Esophagus muscularis mucosa (tissue), 4 donors: Measurements from ENCODE around the gene VDAC2. TPM values are rescaled to one million over a fixed set of nuclear protein-coding genes. Genes with fewer than 3 reads are reported as not detected.
A peak's percentile ranks its signal among the peaks of the same experiment; 100 is the strongest.

Experiments
- DNase-seq: peaks from one replicate; pipeline ENCODE4 v3.0.0-alpha.2; 2017; ENCODE audit errors: extremely low spot score
- H3K27ac ChIP-seq, 4 donors: fragments of 200-600 bp; sonication (generic); replicated peaks in 1 of 4; 1 replicate in 3 of 4; 2 replicates in 1 of 4; pipeline ENCODE4 v1.5.1; 2016 to 2019; ENCODE audit warnings: mild to moderate bottlenecking in 1 of 4
- H3K27me3 ChIP-seq, 4 donors: fragments of 200-600 bp; sonication (generic); one replicate each; pipeline versions ENCODE4 v1.5.1 to v1.6.0; 2016 to 2019
- H3K36me3 ChIP-seq, 4 donors: fragments of 200-600 bp; sonication (generic); one replicate each; pipeline ENCODE4 v1.5.1; 2016 to 2019
- H3K4me1 ChIP-seq, 4 donors: fragments of 200-600 bp; sonication (generic); one replicate each; pipeline ENCODE4 v1.5.1; 2016 to 2019
- H3K4me3 ChIP-seq, 4 donors: fragments of 200-600 bp; sonication (generic); 1 replicate in 2 of 4; 2 replicates in 2 of 4; pipeline ENCODE4 v1.5.1; 2016 to 2019; ENCODE audit warnings: mild to moderate bottlenecking in 4 of 4, moderate library complexity in 1 of 4
- H3K9me3 ChIP-seq, 4 donors: fragments of 200-600 bp; sonication (generic); 1 replicate in 3 of 4; 2 replicates in 1 of 4; pipeline ENCODE4 v1.5.1; 2016 to 2019
- CTCF ChIP-seq, 3 experiments: fragments of 200-600 bp in 2 of 3; fragments of 450-650 bp in 1 of 3; sonication (generic) in 2 of 3; IDR thresholded peaks; one replicate each; pipeline ENCODE4 v1.5.1; 2017 to 2019; ENCODE audit warnings: antibody characterized with exemption in 3 of 3, mild to moderate bottlenecking in 2 of 3, moderate library complexity in 1 of 3
- EP300 ChIP-seq: sonication (generic); formaldehyde crosslinking; IDR thresholded peaks from one replicate; pipeline ENCODE4 v1.6.1; 2017; ENCODE audit warnings: antibody characterized with exemption
- POLR2A ChIP-seq: fragments of 450-650 bp; IDR thresholded peaks from one replicate; pipeline ENCODE4 v1.6.1; 2017; ENCODE audit warnings: antibody characterized with exemption, moderate library complexity, mild to moderate bottlenecking, low read depth
- POLR2AphosphoS5 ChIP-seq, 2 donors: sonication (generic); formaldehyde crosslinking; IDR thresholded peaks; one replicate each; pipeline ENCODE4 v1.6.1; 2017; ENCODE audit warnings: antibody characterized with exemption in 2 of 2
- WGBS: methylation state at CpG from one replicate; pipeline ENCODE4 v1.1.5; 2018; 5-methylcytosine and 5-hydroxymethylcytosine counted together
- intact Hi-C: fragments of 100-400 bp; cut with DNase I; formaldehyde crosslinking; loops from one replicate; pipeline ENCODE4 v1.15.1; 2023
- total RNA-seq, 4 donors: library from RNA; depleted of rRNA; stranded (reverse); fragments of >200 nt; gene quantifications; one replicate each; pipeline versions ENCODE4 v1.1.0 to v1.2.1, GENCODE V29; 2016

The VDAC2 gene
- total RNA-seq, 4 donors from 2014 or later = 194 to 260 (median 234) TPM

GRCh38 chr10:75234017-75234682, 23.6 kb downstream of the VDAC2 start:
- peak; percentile 98 for DNase-seq
- 7% methylated on average over 8 of the region's 48 CpGs for WGBS
- TF ChIP-seq EP300 = no peak
- TF ChIP-seq POLR2A = peak; percentile 21
- TF ChIP-seq POLR2AphosphoS5 (IDR thresholded peaks at IDR 0.05) = peak; percentile 5 to 76
- no peak for TF ChIP-seq CTCF (IDR thresholded peaks at IDR 0.05)
- Histone ChIP-seq H3K27me3 (no peaks in the 10 kb centered on the region), H3K36me3 (peaks cover 6 to 41% (median 24%) of the 10 kb centered on the region in 4 donors), H3K4me1 (peaks cover 17 to 49% (median 37%) of the 10 kb centered on the region in 4 donors), H3K4me3 (peak overlapping the region; percentile 83 to 98 (median 89)), H3K9me3 (no peaks in the 10 kb centered on the region), H3K27ac (peak overlapping the region; percentile 83 to 93 (median 89))
- intact Hi-C loops = loop anchor here (5.0 kb wide), 1 partner anchor 122 kb away; the partner anchor contains the start of gene SAMD8

GRCh38 chr10:75234683-75235374, 24.2 kb downstream of the VDAC2 start:
- Histone ChIP-seq H3K27ac (peak overlapping the region; percentile 83 to 93 (median 89)), H3K27me3 (no peaks in the 10 kb centered on the region), H3K4me1 (peaks cover 13 to 42% (median 34%) of the 10 kb centered on the region in 4 donors), H3K4me3 (peak overlapping the region; percentile 83 to 98 (median 89)), H3K36me3 (peaks cover 6 to 34% (median 23%) of the 10 kb centered on the region in 4 donors), H3K9me3 (no peaks in the 10 kb centered on the region)
- intact Hi-C loops = loop anchor here (5.0 kb wide), 2 partner anchors 123 to 993 kb away; partner anchors contain the start of gene SAMD8
- WGBS = 0% methylated on average over 19 of the region's 62 CpGs
- TF ChIP-seq POLR2A = no peak
- no peak for TF ChIP-seq POLR2AphosphoS5 (IDR thresholded peaks at IDR 0.05)
- TF ChIP-seq CTCF (IDR thresholded peaks at IDR 0.05) = no peak
- TF ChIP-seq EP300 = no peak
- DNase-seq = no peak

- TF ChIP-seq POLR2A (no peak), POLR2AphosphoS5 (IDR thresholded peaks at IDR 0.05) (peak; percentile 56 to 75), CTCF (IDR thresholded peaks at IDR 0.05) (peak in 2 of 3 experiments; percentile 100), EP300 (no peak)
- Histone ChIP-seq H3K4me3 (peak within 1 kb of the TSS; percentile 83 to 98 (median 89)), H3K36me3 (peaks cover 6 to 27% (median 19%) of the 10 kb centered on the region in 4 donors), H3K27me3 (no peaks in the 10 kb centered on the region), H3K27ac (peak within 1 kb of the TSS; percentile 83 to 93 (median 89)), H3K4me1 (peaks cover 8 to 35% (median 28%) of the 10 kb centered on the region in 4 donors), H3K9me3 (no peaks in the 10 kb centered on the region)
- intact Hi-C loops = loop anchor here (5.0 kb wide), 1 partner anchor 993 kb away; no protein-coding TSS in a partner anchor
- DNase-seq = peak; percentile 96
- whole genome bisulfite sequencing = 0% methylated on average over 37 of the region's 76 CpGs
Measured at GRCh38 chr10:75235375-75236177, 25.0 kb downstream of the VDAC2 start, which contains the start of gene COMTD1. Gene COMTD1 (minus strand): TSS chr10:75235957. CDS start chr10:75235928, 29 bp downstream.

GRCh38 chr10:75236178-75236825, 25.7 kb downstream of the VDAC2 start:
- whole genome bisulfite sequencing = 54% methylated on average over 12 of the region's 12 CpGs
- no peak for DNase-seq
- intact Hi-C loops = loop anchor here (5.0 kb wide), 1 partner anchor 994 kb away; no protein-coding TSS in a partner anchor

More at GRCh38 chr10:75236178-75236825, 25.7 kb downstream of the VDAC2 start:
- peaks cover 8 to 31% (median 26%) of the 10 kb centered on the region in 4 donors for H3K4me1 ChIP-seq
- TF ChIP-seq CTCF (IDR thresholded peaks at IDR 0.05) = no peak
- TF ChIP-seq POLR2A = no peak
- no peak for TF ChIP-seq POLR2AphosphoS5 (IDR thresholded peaks at IDR 0.05)
- no peak for TF ChIP-seq EP300
- H3K27me3 ChIP-seq = no peaks in the 10 kb centered on the region
- peak overlapping the region; percentile 83 to 98 (median 89) for H3K4me3 ChIP-seq
- H3K27ac ChIP-seq = peak overlapping the region; percentile 83 to 93 (median 89)
- no peaks in the 10 kb centered on the region for H3K9me3 ChIP-seq
- peaks cover 4 to 21% (median 15%) of the 10 kb centered on the region in 4 donors for H3K36me3 ChIP-seq
